WTC11 (cell line): ENCODE data around the gene UCKL1. TPM values are rescaled to one million over a fixed set of nuclear protein-coding genes. Genes with fewer than 3 reads are reported as not detected.

Experiments
- ATF1 ChIP-seq: sonication (generic); formaldehyde crosslinking; IDR thresholded peaks from 2 replicates; pipeline ENCODE4 v1.8.1; 2023; ENCODE audit warnings: mild to moderate bottlenecking, moderate library complexity, missing genetic modification reagents
- CBFB ChIP-seq: sonication (generic); formaldehyde crosslinking; IDR thresholded peaks from 2 replicates; pipeline ENCODE4 v1.8.1; 2022; ENCODE audit warnings: mild to moderate bottlenecking, low read depth, missing genetic modification reagents
- FOXP1 ChIP-seq: sonication (generic); formaldehyde crosslinking; IDR thresholded peaks from 2 replicates; pipeline ENCODE4 v1.8.0; 2022; ENCODE audit warnings: missing genetic modification reagents, mild to moderate bottlenecking, moderate library complexity, borderline replicate concordance
- GABPB1 ChIP-seq: sonication (generic); formaldehyde crosslinking; IDR thresholded peaks from 2 replicates; pipeline ENCODE4 v1.8.1; 2023; ENCODE audit warnings: mild to moderate bottlenecking, missing genetic modification reagents
- HMGA2 ChIP-seq: fragments of 250-450 bp; sonication (Bioruptor Pico); IDR thresholded peaks from 2 replicates; pipeline ENCODE4 v1.4.0; 2021; ENCODE audit warnings: mild to moderate bottlenecking, moderate library complexity
- NFATC4 ChIP-seq: fragments of 250-450 bp; sonication (Bioruptor Pico); IDR thresholded peaks from 2 replicates; pipeline ENCODE4 v1.9.0; 2021; ENCODE audit warnings: mild to moderate bottlenecking
- NR2C2 ChIP-seq: sonication (generic); formaldehyde crosslinking; IDR thresholded peaks from 2 replicates; pipeline ENCODE4 v1.8.0; 2022; ENCODE audit warnings: mild to moderate bottlenecking, missing genetic modification reagents
- OVOL2 ChIP-seq: fragments of 250-450 bp; sonication (Bioruptor Pico); IDR thresholded peaks from 2 replicates; pipeline ENCODE4 v1.9.0; 2021; ENCODE audit warnings: mild to moderate bottlenecking, borderline replicate concordance
- SMAD3 ChIP-seq: sonication (generic); formaldehyde crosslinking; IDR thresholded peaks from 2 replicates; pipeline ENCODE4 v1.8.0; 2022; ENCODE audit warnings: missing genetic modification reagents, mild to moderate bottlenecking, borderline replicate concordance
- ZNF232 ChIP-seq: sonication (generic); formaldehyde crosslinking; IDR thresholded peaks from 2 replicates; pipeline ENCODE4 v1.8.0; 2022; ENCODE audit warnings: mild to moderate bottlenecking, missing genetic modification reagents
- ZNF416 ChIP-seq: fragments of 250-450 bp; sonication (Bioruptor Pico); IDR thresholded peaks from 2 replicates; pipeline ENCODE4 v1.9.0; 2021; ENCODE audit warnings: mild to moderate bottlenecking, inconsistent platforms
- total RNA-seq: library from RNA; stranded (reverse); gene quantifications from 3 replicates; pipeline ENCODE4 v1.2.3, GENCODE V29; 2021
- TF ChIP-seq, protein P1 (sequence below): sonication (generic); formaldehyde crosslinking; IDR thresholded peaks from 2 replicates; pipeline ENCODE4 v1.8.1; 2023; ENCODE audit warnings: mild to moderate bottlenecking, missing genetic modification reagents, borderline replicate concordance
- TF ChIP-seq, protein P2 (sequence below): fragments of 200-600 bp; IDR thresholded peaks from 2 replicates; pipeline ENCODE4 v1.8.0; 2022; ENCODE audit warnings: antibody characterized with exemption
- TF ChIP-seq, protein P3 (sequence below): sonication (generic); formaldehyde crosslinking; IDR thresholded peaks from 2 replicates; pipeline ENCODE4 v1.8.0; 2022; ENCODE audit warnings: missing genetic modification reagents
- TF ChIP-seq, protein P4 (sequence below): sonication (generic); formaldehyde crosslinking; IDR thresholded peaks from 2 replicates; pipeline ENCODE4 v1.8.1; 2023; ENCODE audit warnings: mild to moderate bottlenecking, missing genetic modification reagents
- TF ChIP-seq, protein P5 (sequence below): sonication (generic); formaldehyde crosslinking; IDR thresholded peaks from 2 replicates; pipeline ENCODE4 v1.8.1; 2022; ENCODE audit warnings: mild to moderate bottlenecking, moderate library complexity, missing genetic modification reagents
- TF ChIP-seq, protein P6 (sequence below): fragments of 250-450 bp; sonication (Bioruptor Pico); IDR thresholded peaks from 2 replicates; pipeline ENCODE4 v1.9.0; 2021; ENCODE audit warnings: mild to moderate bottlenecking
- TF ChIP-seq, protein P7 (sequence below): sonication (generic); formaldehyde crosslinking; IDR thresholded peaks from 2 replicates; pipeline ENCODE4 v1.8.0; 2022; ENCODE audit warnings: mild to moderate bottlenecking, missing genetic modification reagents

The UCKL1 gene
- total RNA-seq, 1 experiment from 2014 or later, result 51.2 TPM

DNA sequence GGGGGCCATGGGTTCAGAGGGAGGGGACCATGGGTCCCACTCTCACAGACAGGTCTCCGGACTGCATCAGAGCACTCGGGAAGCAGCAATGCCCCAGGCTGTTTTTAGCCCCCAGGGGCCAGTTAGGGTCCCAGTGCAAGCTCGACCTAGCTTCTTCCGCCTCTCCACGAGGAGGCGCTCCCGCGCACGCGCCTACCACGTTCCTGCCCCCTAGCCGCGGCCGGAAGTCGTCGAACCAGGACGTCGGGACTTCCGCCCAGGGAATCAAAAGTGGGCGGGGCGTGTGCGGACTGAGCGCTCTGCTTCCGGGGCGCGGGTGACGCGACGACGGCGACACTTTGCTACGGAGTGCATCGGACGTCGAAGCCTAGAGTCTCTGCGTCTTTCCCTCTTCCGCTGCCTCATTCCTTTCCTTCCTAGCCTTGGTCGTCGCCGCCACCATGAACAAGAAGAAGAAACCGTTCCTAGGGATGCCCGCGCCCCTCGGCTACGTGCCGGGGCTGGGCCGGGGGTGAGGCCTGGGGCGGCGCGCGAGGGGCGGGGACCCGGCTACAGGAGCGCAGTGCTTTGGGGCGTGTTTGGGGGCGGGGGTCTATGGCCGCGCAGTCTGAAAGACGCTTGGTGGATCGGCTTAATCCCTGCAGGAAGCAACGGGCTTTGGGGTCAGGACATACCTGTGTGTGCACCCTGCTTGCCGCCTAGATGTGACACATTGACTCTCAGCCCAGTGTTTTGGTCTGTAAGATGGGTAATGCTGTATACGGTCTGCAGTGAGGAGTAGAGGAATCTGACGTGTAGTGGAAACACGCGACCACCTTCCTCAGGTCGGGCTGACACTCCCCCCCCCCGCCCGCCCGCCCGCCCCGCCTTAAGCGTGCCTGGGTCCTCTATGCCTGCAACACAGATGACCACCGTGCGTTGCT, 24.9 kb upstream of the UCKL1 start, which contains the start of gene PRPF6 (continued):
- TF ChIP-seq, protein P1, sequence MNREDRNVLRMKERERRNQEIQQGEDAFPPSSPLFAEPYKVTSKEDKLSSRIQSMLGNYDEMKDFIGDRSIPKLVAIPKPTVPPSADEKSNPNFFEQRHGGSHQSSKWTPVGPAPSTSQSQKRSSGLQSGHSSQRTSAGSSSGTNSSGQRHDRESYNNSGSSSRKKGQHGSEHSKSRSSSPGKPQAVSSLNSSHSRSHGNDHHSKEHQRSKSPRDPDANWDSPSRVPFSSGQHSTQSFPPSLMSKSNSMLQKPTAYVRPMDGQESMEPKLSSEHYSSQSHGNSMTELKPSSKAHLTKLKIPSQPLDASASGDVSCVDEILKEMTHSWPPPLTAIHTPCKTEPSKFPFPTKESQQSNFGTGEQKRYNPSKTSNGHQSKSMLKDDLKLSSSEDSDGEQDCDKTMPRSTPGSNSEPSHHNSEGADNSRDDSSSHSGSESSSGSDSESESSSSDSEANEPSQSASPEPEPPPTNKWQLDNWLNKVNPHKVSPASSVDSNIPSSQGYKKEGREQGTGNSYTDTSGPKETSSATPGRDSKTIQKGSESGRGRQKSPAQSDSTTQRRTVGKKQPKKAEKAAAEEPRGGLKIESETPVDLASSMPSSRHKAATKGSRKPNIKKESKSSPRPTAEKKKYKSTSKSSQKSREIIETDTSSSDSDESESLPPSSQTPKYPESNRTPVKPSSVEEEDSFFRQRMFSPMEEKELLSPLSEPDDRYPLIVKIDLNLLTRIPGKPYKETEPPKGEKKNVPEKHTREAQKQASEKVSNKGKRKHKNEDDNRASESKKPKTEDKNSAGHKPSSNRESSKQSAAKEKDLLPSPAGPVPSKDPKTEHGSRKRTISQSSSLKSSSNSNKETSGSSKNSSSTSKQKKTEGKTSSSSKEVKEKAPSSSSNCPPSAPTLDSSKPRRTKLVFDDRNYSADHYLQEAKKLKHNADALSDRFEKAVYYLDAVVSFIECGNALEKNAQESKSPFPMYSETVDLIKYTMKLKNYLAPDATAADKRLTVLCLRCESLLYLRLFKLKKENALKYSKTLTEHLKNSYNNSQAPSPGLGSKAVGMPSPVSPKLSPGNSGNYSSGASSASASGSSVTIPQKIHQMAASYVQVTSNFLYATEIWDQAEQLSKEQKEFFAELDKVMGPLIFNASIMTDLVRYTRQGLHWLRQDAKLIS, result no peak
- TF ChIP-seq OVOL2 (CRISPR knock-in tag) (no peak), ZNF232 (CRISPR knock-in tag) (peak; percentile 92), GABPB1 (CRISPR knock-in tag) (peak; percentile 95), CBFB (CRISPR knock-in tag) (no peak), FOXP1 (peak; percentile 15; the same call in 1 of the 2 replicates), SMAD3 (CRISPR knock-in tag) (peak; percentile 81; the same call in 1 of the 2 replicates), HMGA2 (no peak), NR2C2 (CRISPR knock-in tag) (peak; percentile 98), NFATC4 (no peak), ATF1 (CRISPR knock-in tag) (peak; percentile 91; the same call in 1 of the 2 replicates), ZNF416 (CRISPR knock-in tag) (no peak)
- TF ChIP-seq, protein P2, sequence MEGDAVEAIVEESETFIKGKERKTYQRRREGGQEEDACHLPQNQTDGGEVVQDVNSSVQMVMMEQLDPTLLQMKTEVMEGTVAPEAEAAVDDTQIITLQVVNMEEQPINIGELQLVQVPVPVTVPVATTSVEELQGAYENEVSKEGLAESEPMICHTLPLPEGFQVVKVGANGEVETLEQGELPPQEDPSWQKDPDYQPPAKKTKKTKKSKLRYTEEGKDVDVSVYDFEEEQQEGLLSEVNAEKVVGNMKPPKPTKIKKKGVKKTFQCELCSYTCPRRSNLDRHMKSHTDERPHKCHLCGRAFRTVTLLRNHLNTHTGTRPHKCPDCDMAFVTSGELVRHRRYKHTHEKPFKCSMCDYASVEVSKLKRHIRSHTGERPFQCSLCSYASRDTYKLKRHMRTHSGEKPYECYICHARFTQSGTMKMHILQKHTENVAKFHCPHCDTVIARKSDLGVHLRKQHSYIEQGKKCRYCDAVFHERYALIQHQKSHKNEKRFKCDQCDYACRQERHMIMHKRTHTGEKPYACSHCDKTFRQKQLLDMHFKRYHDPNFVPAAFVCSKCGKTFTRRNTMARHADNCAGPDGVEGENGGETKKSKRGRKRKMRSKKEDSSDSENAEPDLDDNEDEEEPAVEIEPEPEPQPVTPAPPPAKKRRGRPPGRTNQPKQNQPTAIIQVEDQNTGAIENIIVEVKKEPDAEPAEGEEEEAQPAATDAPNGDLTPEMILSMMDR, result peak; percentile 60
- TF ChIP-seq, protein P3, sequence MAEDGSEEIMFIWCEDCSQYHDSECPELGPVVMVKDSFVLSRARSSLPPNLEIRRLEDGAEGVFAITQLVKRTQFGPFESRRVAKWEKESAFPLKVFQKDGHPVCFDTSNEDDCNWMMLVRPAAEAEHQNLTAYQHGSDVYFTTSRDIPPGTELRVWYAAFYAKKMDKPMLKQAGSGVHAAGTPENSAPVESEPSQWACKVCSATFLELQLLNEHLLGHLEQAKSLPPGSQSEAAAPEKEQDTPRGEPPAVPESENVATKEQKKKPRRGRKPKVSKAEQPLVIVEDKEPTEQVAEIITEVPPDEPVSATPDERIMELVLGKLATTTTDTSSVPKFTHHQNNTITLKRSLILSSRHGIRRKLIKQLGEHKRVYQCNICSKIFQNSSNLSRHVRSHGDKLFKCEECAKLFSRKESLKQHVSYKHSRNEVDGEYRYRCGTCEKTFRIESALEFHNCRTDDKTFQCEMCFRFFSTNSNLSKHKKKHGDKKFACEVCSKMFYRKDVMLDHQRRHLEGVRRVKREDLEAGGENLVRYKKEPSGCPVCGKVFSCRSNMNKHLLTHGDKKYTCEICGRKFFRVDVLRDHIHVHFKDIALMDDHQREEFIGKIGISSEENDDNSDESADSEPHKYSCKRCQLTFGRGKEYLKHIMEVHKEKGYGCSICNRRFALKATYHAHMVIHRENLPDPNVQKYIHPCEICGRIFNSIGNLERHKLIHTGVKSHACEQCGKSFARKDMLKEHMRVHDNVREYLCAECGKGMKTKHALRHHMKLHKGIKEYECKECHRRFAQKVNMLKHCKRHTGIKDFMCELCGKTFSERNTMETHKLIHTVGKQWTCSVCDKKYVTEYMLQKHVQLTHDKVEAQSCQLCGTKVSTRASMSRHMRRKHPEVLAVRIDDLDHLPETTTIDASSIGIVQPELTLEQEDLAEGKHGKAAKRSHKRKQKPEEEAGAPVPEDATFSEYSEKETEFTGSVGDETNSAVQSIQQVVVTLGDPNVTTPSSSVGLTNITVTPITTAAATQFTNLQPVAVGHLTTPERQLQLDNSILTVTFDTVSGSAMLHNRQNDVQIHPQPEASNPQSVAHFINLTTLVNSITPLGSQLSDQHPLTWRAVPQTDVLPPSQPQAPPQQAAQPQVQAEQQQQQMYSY, result no peak
- TF ChIP-seq, protein P4, sequence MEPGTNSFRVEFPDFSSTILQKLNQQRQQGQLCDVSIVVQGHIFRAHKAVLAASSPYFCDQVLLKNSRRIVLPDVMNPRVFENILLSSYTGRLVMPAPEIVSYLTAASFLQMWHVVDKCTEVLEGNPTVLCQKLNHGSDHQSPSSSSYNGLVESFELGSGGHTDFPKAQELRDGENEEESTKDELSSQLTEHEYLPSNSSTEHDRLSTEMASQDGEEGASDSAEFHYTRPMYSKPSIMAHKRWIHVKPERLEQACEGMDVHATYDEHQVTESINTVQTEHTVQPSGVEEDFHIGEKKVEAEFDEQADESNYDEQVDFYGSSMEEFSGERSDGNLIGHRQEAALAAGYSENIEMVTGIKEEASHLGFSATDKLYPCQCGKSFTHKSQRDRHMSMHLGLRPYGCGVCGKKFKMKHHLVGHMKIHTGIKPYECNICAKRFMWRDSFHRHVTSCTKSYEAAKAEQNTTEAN (CRISPR knock-in tag), result 0 out of 2 replicates have a peak, but pooled peaks have one; percentile 54
- TF ChIP-seq, protein P5, sequence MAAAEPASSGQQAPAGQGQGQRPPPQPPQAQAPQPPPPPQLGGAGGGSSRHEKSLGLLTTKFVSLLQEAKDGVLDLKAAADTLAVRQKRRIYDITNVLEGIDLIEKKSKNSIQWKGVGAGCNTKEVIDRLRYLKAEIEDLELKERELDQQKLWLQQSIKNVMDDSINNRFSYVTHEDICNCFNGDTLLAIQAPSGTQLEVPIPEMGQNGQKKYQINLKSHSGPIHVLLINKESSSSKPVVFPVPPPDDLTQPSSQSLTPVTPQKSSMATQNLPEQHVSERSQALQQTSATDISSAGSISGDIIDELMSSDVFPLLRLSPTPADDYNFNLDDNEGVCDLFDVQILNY (CRISPR knock-in tag), result peak; percentile 74
- TF ChIP-seq, protein P6, sequence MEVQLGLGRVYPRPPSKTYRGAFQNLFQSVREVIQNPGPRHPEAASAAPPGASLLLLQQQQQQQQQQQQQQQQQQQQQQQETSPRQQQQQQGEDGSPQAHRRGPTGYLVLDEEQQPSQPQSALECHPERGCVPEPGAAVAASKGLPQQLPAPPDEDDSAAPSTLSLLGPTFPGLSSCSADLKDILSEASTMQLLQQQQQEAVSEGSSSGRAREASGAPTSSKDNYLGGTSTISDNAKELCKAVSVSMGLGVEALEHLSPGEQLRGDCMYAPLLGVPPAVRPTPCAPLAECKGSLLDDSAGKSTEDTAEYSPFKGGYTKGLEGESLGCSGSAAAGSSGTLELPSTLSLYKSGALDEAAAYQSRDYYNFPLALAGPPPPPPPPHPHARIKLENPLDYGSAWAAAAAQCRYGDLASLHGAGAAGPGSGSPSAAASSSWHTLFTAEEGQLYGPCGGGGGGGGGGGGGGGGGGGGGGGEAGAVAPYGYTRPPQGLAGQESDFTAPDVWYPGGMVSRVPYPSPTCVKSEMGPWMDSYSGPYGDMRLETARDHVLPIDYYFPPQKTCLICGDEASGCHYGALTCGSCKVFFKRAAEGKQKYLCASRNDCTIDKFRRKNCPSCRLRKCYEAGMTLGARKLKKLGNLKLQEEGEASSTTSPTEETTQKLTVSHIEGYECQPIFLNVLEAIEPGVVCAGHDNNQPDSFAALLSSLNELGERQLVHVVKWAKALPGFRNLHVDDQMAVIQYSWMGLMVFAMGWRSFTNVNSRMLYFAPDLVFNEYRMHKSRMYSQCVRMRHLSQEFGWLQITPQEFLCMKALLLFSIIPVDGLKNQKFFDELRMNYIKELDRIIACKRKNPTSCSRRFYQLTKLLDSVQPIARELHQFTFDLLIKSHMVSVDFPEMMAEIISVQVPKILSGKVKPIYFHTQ, result no peak
- TF ChIP-seq, protein P7, sequence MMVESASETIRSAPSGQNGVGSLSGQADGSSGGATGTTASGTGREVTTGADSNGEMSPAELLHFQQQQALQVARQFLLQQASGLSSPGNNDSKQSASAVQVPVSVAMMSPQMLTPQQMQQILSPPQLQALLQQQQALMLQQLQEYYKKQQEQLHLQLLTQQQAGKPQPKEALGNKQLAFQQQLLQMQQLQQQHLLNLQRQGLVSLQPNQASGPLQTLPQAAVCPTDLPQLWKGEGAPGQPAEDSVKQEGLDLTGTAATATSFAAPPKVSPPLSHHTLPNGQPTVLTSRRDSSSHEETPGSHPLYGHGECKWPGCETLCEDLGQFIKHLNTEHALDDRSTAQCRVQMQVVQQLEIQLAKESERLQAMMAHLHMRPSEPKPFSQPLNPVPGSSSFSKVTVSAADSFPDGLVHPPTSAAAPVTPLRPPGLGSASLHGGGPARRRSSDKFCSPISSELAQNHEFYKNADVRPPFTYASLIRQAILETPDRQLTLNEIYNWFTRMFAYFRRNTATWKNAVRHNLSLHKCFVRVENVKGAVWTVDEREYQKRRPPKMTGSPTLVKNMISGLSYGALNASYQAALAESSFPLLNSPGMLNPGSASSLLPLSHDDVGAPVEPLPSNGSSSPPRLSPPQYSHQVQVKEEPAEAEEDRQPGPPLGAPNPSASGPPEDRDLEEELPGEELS (CRISPR knock-in tag), result peak; percentile 83; the same call in 1 of the 2 replicates
